Measurements from ENCODE around the gene MYO3B.

DNA sequence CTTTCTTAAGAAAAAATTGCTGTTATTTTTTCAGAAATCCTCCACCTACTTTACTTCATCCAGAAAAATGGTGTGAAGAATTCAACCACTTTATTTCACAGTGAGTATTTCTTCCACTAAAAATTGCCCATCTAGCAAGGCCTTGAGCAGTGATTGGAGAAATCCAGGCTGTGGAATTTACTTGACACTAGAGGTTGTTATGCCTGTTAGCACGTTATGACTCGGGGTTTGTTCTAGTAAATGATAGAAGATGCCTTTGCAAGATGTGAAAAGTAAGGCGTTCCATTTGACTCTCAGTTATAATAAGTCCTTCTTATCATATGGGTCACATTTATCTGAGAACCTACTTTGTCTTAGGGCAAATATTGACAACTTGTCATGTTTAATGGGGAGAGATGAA, 157.4 kb downstream of the MYO3B start:
- TF ChIP-seq, protein P1, sequence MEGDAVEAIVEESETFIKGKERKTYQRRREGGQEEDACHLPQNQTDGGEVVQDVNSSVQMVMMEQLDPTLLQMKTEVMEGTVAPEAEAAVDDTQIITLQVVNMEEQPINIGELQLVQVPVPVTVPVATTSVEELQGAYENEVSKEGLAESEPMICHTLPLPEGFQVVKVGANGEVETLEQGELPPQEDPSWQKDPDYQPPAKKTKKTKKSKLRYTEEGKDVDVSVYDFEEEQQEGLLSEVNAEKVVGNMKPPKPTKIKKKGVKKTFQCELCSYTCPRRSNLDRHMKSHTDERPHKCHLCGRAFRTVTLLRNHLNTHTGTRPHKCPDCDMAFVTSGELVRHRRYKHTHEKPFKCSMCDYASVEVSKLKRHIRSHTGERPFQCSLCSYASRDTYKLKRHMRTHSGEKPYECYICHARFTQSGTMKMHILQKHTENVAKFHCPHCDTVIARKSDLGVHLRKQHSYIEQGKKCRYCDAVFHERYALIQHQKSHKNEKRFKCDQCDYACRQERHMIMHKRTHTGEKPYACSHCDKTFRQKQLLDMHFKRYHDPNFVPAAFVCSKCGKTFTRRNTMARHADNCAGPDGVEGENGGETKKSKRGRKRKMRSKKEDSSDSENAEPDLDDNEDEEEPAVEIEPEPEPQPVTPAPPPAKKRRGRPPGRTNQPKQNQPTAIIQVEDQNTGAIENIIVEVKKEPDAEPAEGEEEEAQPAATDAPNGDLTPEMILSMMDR (IDR thresholded peaks at IDR 0.05), result no peak
- no peak for TF ChIP-seq EZH2 (IDR thresholded peaks at IDR 0.05; ENCODE audit: borderline replicate concordance, insufficient read depth, low read depth, low read length, poor library complexity, severe bottlenecking)

All from B cell (primary cell).